ENCODE results near the gene CST8.

The CST8 gene

DNA sequence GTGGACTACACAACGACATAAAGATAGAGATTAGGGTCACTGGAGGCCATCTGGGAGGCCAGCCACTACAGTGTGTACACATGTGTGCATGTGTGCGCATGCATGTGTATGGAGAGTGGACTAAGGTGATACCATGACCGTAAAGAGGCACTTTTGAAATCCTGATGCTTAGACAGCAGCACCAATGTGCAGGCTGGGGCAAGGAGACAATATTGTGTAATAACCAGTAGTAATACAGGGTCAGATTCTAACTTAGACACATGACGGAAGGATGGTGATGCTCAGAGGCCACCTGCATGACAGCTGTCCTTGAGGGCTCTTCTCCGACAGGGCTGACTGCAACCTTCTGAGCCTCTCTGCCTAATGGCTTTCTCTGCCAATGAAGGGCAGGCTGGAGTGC lies 51.9 kb downstream of the CST8 start:
- Histone ChIP-seq H3K9me3 (ENCODE audit: control insufficient read depth in 1 of 2, low read length in 2 of 2) (no peaks in the 10 kb centered on the region), H3K4me1 (ENCODE audit: control insufficient read depth in 1 of 2, insufficient read depth in 2 of 2, low read length in 2 of 2) (no peaks in the 10 kb centered on the region), H3K36me3 (ENCODE audit: control insufficient read depth in 1 of 2, insufficient read depth in 2 of 2, low read length in 2 of 2) (no peaks in the 10 kb centered on the region), H3K4me3 (ENCODE audit: low read depth in 1 of 2, low read length in 2 of 2) (no peak overlapping the region), H3K27ac (ENCODE audit: low read length) (no peak overlapping the region), H3K27me3 (ENCODE audit: low read depth, low read length) (no peaks in the 10 kb centered on the region)

GRCh38 chr20:23544133-23544532 lies 53.2 kb downstream of the CST8 start:
- H3K4me1 ChIP-seq (ENCODE audit: control insufficient read depth in 1 of 2, insufficient read depth in 2 of 2, low read length in 2 of 2): no peaks in the 10 kb centered on the region
- H3K36me3 ChIP-seq (ENCODE audit: control insufficient read depth in 1 of 2, insufficient read depth in 2 of 2, low read length in 2 of 2): no peaks in the 10 kb centered on the region
- H3K9me3 ChIP-seq (ENCODE audit: control insufficient read depth in 1 of 2, low read length in 2 of 2): no peaks in the 10 kb centered on the region
- H3K27me3 ChIP-seq (ENCODE audit: low read depth, low read length): no peaks in the 10 kb centered on the region
- no peak overlapping the region for H3K27ac ChIP-seq (ENCODE audit: low read length)
- H3K4me3 ChIP-seq (ENCODE audit: low read depth in 1 of 2, low read length in 2 of 2): no peak overlapping the region
